K562 (cell line): ENCODE results near the gene CNGA4. TPM values are rescaled to one million over a fixed set of nuclear protein-coding genes. Genes with fewer than 3 reads are reported as not detected.

ENCODE experiments used
- EGR1 ChIP-seq: fragments of 450-650 bp; conservative IDR thresholded peaks from 2 replicates; pipeline ENCODE4 v1.6.1; 2017; ENCODE audit warnings: mild to moderate bottlenecking
- MYC ChIP-seq, 2 experiments: fragments of 250-450 bp in 1 of 2; sonication (Bioruptor Pico) in 1 of 2; IDR thresholded peaks; 2 replicates each; pipeline versions ENCODE4 v1.5.1 to v1.6.1; 2012 to 2021; ENCODE audit warnings: low read depth in 2 of 2, borderline replicate concordance in 1 of 2, improper control_type of control experiment in 1 of 2, low read length in 1 of 2, mild to moderate bottlenecking in 1 of 2, moderate library complexity in 1 of 2
- NFXL1 ChIP-seq: fragments of 450-650 bp; formaldehyde crosslinking; IDR thresholded peaks from 2 replicates; pipeline ENCODE4 v1.4.0; 2021; ENCODE audit warnings: mild to moderate bottlenecking
- TAF9B ChIP-seq: fragments of 450-650 bp; IDR thresholded peaks from 2 replicates; pipeline ENCODE4 v1.6.1; 2018; ENCODE audit warnings: mild to moderate bottlenecking; ENCODE audit not compliant: partially characterized antibody
- TAL1 ChIP-seq: fragments of 450-650 bp; IDR thresholded peaks from 2 replicates; pipeline ENCODE4 v1.6.1; 2016; ENCODE audit warnings: mild to moderate bottlenecking
- ZBTB1 ChIP-seq: sonication (generic); formaldehyde crosslinking; IDR thresholded peaks from 2 replicates; pipeline ENCODE4 v1.8.1; 2023; ENCODE audit warnings: missing genetic modification reagents, low read depth, mild to moderate bottlenecking, borderline replicate concordance
- polyA plus RNA-seq, 8 experiments: library from polyadenylated mRNA; depleted of rRNA in 4 of 8; stranded (reverse) in 5 of 8; unstranded in 3 of 8; fragments of >200 nt; fragmentation: Nextera tagmentation in 2 of 8; fragmentation: Illumina TruSeq in 1 of 8; extraction: Ambion mirVana in 2 of 8; extraction: Trizol in 1 of 8; gene quantifications; 2 replicates each; pipeline versions ENCODE4 v1.2.1 to v1.2.3, GENCODE V29; 2011 to 2014; ENCODE audit warnings: inconsistent platforms in 1 of 8, missing spikeins in 1 of 8
- total RNA-seq, 7 experiments: library from RNA; depleted of rRNA in 6 of 7; stranded (reverse); fragments of >200 nt in 6 of 7; fragmentation: Illumina TruSeq in 2 of 7; extraction: Trizol in 2 of 7; gene quantifications; 2 replicates each; pipeline versions ENCODE4 v1.2.1 to v1.2.3, GENCODE V29; 2011 to 2021; ENCODE audit warnings: low replicate concordance in 1 of 7
- TF ChIP-seq, protein P1 (sequence below): fragments of 450-650 bp; IDR thresholded peaks from 2 replicates; pipeline ENCODE4 v1.6.1; 2016; ENCODE audit warnings: mild to moderate bottlenecking, moderate library complexity
- TF ChIP-seq, protein P2 (sequence below): fragments of 200-800 bp; sonication (Bioruptor generic); IDR thresholded peaks from 2 replicates; pipeline ENCODE4 v1.6.1; 2017; ENCODE audit warnings: missing genetic modification characterization, missing compliant biosample characterization
- TF ChIP-seq, protein P3 (sequence below): fragments of 150-350 bp; conservative IDR thresholded peaks from 2 replicates; pipeline ENCODE4 v1.6.1; 2014; ENCODE audit warnings: low read length

CNGA4 gene
- total and polyA plus RNA-seq, 9 of the 15 experiments (the other 6 are each of a cell fraction or from before 2014, with no cell fraction given), result 0.04 to 0.09 (median 0.06) TPM; not detected in 6

DNA sequence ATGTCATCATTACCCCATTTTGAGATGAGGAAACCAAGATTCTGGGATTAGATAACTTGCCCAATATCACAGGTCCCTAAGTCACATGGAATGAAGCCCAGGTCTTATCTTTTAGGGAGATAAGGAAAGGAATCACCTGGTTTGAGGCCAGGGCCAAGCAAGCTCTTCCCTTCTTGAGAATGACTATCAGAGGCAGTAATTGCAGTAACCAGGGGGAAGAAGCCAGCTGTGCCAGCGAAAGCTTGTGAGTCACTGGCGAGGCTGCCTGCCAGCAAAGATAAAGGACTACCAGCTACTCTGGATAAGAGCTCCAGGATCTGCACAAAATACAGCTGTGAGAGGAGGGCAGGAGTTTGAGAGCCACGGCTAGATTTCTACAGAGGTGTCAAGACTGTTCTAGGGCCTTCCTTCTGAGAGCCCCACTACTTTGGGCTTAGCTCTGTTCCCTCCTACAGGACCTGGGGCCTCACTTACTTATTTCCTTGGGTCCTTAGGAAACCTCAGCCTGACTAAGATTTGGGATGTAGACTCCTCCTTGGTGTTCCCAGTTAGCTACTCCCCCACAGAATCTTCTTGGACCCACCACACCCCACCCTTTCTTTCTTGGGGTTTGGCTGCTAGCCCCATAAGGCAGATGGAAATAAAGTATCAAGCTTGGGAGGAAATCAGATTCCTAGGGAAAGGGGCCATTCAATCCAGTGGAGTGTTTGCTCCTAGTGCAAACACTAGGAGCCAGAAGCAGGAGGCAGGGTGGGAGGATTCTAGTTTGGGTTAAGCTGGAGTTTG lies 11.1 kb downstream of the CNGA4 start (continued):
- TF ChIP-seq, protein P1, sequence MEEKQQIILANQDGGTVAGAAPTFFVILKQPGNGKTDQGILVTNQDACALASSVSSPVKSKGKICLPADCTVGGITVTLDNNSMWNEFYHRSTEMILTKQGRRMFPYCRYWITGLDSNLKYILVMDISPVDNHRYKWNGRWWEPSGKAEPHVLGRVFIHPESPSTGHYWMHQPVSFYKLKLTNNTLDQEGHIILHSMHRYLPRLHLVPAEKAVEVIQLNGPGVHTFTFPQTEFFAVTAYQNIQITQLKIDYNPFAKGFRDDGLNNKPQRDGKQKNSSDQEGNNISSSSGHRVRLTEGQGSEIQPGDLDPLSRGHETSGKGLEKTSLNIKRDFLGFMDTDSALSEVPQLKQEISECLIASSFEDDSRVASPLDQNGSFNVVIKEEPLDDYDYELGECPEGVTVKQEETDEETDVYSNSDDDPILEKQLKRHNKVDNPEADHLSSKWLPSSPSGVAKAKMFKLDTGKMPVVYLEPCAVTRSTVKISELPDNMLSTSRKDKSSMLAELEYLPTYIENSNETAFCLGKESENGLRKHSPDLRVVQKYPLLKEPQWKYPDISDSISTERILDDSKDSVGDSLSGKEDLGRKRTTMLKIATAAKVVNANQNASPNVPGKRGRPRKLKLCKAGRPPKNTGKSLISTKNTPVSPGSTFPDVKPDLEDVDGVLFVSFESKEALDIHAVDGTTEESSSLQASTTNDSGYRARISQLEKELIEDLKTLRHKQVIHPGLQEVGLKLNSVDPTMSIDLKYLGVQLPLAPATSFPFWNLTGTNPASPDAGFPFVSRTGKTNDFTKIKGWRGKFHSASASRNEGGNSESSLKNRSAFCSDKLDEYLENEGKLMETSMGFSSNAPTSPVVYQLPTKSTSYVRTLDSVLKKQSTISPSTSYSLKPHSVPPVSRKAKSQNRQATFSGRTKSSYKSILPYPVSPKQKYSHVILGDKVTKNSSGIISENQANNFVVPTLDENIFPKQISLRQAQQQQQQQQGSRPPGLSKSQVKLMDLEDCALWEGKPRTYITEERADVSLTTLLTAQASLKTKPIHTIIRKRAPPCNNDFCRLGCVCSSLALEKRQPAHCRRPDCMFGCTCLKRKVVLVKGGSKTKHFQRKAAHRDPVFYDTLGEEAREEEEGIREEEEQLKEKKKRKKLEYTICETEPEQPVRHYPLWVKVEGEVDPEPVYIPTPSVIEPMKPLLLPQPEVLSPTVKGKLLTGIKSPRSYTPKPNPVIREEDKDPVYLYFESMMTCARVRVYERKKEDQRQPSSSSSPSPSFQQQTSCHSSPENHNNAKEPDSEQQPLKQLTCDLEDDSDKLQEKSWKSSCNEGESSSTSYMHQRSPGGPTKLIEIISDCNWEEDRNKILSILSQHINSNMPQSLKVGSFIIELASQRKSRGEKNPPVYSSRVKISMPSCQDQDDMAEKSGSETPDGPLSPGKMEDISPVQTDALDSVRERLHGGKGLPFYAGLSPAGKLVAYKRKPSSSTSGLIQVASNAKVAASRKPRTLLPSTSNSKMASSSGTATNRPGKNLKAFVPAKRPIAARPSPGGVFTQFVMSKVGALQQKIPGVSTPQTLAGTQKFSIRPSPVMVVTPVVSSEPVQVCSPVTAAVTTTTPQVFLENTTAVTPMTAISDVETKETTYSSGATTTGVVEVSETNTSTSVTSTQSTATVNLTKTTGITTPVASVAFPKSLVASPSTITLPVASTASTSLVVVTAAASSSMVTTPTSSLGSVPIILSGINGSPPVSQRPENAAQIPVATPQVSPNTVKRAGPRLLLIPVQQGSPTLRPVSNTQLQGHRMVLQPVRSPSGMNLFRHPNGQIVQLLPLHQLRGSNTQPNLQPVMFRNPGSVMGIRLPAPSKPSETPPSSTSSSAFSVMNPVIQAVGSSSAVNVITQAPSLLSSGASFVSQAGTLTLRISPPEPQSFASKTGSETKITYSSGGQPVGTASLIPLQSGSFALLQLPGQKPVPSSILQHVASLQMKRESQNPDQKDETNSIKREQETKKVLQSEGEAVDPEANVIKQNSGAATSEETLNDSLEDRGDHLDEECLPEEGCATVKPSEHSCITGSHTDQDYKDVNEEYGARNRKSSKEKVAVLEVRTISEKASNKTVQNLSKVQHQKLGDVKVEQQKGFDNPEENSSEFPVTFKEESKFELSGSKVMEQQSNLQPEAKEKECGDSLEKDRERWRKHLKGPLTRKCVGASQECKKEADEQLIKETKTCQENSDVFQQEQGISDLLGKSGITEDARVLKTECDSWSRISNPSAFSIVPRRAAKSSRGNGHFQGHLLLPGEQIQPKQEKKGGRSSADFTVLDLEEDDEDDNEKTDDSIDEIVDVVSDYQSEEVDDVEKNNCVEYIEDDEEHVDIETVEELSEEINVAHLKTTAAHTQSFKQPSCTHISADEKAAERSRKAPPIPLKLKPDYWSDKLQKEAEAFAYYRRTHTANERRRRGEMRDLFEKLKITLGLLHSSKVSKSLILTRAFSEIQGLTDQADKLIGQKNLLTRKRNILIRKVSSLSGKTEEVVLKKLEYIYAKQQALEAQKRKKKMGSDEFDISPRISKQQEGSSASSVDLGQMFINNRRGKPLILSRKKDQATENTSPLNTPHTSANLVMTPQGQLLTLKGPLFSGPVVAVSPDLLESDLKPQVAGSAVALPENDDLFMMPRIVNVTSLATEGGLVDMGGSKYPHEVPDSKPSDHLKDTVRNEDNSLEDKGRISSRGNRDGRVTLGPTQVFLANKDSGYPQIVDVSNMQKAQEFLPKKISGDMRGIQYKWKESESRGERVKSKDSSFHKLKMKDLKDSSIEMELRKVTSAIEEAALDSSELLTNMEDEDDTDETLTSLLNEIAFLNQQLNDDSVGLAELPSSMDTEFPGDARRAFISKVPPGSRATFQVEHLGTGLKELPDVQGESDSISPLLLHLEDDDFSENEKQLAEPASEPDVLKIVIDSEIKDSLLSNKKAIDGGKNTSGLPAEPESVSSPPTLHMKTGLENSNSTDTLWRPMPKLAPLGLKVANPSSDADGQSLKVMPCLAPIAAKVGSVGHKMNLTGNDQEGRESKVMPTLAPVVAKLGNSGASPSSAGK, result no peak
- TF ChIP-seq, protein P2, sequence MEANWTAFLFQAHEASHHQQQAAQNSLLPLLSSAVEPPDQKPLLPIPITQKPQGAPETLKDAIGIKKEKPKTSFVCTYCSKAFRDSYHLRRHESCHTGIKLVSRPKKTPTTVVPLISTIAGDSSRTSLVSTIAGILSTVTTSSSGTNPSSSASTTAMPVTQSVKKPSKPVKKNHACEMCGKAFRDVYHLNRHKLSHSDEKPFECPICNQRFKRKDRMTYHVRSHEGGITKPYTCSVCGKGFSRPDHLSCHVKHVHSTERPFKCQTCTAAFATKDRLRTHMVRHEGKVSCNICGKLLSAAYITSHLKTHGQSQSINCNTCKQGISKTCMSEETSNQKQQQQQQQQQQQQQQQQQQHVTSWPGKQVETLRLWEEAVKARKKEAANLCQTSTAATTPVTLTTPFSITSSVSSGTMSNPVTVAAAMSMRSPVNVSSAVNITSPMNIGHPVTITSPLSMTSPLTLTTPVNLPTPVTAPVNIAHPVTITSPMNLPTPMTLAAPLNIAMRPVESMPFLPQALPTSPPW (CRISPR knock-in tag), result peak; percentile 56
- TF ChIP-seq MYC (IDR thresholded peaks at IDR 0.05; ENCODE audit: low read depth, low read length), result no peak
- no peak for TF ChIP-seq MYC (CRISPR knock-in tag; IDR thresholded peaks at IDR 0.05; ENCODE audit: borderline replicate concordance, low read depth)
- TF ChIP-seq NFXL1 (CRISPR knock-in tag), result no peak
- TF ChIP-seq, protein P3, sequence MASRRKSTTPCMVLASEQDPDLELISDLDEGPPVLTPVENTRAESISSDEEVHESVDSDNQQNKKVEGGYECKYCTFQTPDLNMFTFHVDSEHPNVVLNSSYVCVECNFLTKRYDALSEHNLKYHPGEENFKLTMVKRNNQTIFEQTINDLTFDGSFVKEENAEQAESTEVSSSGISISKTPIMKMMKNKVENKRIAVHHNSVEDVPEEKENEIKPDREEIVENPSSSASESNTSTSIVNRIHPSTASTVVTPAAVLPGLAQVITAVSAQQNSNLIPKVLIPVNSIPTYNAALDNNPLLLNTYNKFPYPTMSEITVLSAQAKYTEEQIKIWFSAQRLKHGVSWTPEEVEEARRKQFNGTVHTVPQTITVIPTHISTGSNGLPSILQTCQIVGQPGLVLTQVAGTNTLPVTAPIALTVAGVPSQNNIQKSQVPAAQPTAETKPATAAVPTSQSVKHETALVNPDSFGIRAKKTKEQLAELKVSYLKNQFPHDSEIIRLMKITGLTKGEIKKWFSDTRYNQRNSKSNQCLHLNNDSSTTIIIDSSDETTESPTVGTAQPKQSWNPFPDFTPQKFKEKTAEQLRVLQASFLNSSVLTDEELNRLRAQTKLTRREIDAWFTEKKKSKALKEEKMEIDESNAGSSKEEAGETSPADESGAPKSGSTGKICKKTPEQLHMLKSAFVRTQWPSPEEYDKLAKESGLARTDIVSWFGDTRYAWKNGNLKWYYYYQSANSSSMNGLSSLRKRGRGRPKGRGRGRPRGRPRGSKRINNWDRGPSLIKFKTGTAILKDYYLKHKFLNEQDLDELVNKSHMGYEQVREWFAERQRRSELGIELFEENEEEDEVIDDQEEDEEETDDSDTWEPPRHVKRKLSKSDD, result no peak
- no peak for TF ChIP-seq EGR1
- no peak for TF ChIP-seq TAF9B
- peak; percentile 78 for TF ChIP-seq TAL1
- TF ChIP-seq ZBTB1 (CRISPR knock-in tag), result no peak
